GM12878 (cell line): ENCODE measurements around the gene CPNE4. TPM values are rescaled to one million over a fixed set of nuclear protein-coding genes. Genes with fewer than 3 reads are reported as not detected.

Source experiments
- ATAC-seq: fragments of 200-7000 bp; cut with Tn5 transposase; 3 replicates; pipeline ENCODE4 v1.9.1; 2020; ENCODE audit warnings: mild to moderate bottlenecking, moderate library complexity
- BruUV-seq: library from RNA; stranded (reverse); fragments of 400-500 nt; replicated peaks from 2 replicates; lab custom pipeline; 2021; lab: Mats Ljungman, UMichigan
- CTCF ChIA-PET: fragments of 300-600 bp; sonication (Branson Sonifier 250); formaldehyde crosslinking; extraction: SDS; loops from one replicate; lab custom pipeline; 2021; ENCODE audit warnings: inconsistent platforms; lab: Yijun Ruan, JAX
- POLR2A ChIA-PET: fragments of 350-600 bp; formaldehyde crosslinking; extraction: SDS; loops from one replicate; lab custom pipeline; 2021; ENCODE audit warnings: inconsistent platforms; lab: Charles Lee
- RAD21 ChIA-PET: fragments of 300-600 bp; sonication (Branson Sonifier 250); formaldehyde crosslinking; loops from one replicate; lab custom pipeline; 2023; ENCODE audit warnings: antibody characterized with exemption; ENCODE audit not compliant: unreplicated experiment; lab: Charles Lee
- SMC1A ChIA-PET: fragments of 300-600 bp; sonication (Branson Sonifier 250); formaldehyde crosslinking; loops from one replicate; lab custom pipeline; 2023; ENCODE audit not compliant: unreplicated experiment, uncharacterized antibody; lab: Charles Lee
- DNase-seq: peaks from one replicate; pipeline ENCODE4 v3.0.0-alpha.2; 2011; ENCODE audit warnings: low read depth, low spot score
- FAIRE-seq: peaks from 3 replicates; lab custom pipeline; 2011; peaks lifted over from hg19 to GRCh38; lab: Jason Lieb, UNC
- H2AFZ ChIP-seq: 2 replicates; pipeline ENCODE4 v1.6.0; 2011; ENCODE audit warnings: low read depth, low read length, control low read depth; ENCODE audit not compliant: control insufficient read depth
- H3K27ac ChIP-seq: 2 replicates; pipeline ENCODE4 v1.5.1; 2011; ENCODE audit warnings: control low read depth; ENCODE audit not compliant: control insufficient read depth, insufficient read depth
- H3K27me3 ChIP-seq, 2 experiments: replicated peaks in 1 of 2; 2 replicates each; pipeline versions ENCODE4 v1.6.0 to v1.6.1; 2011; ENCODE audit warnings: low read length in 1 of 2; ENCODE audit not compliant: control insufficient read depth in 2 of 2, insufficient read depth in 2 of 2
- H3K36me3 ChIP-seq, 2 experiments: 2 replicates each; pipeline ENCODE4 v1.5.1; 2011; ENCODE audit warnings: low read length in 1 of 2; ENCODE audit not compliant: control insufficient read depth in 2 of 2, insufficient read depth in 2 of 2
- H3K4me1 ChIP-seq: 2 replicates; pipeline ENCODE4 v1.6.1; 2011; ENCODE audit warnings: mild to moderate bottlenecking, low read length, moderate library complexity, mixed read lengths; ENCODE audit not compliant: control insufficient read depth, insufficient read depth
- H3K4me2 ChIP-seq: 2 replicates; pipeline ENCODE4 v1.6.0; 2011; ENCODE audit warnings: control low read depth; ENCODE audit not compliant: control insufficient read depth, insufficient read depth
- H3K4me3 ChIP-seq: fragments of 200-600 bp; sonication (generic); 2 replicates; pipeline ENCODE4 v1.5.1; 2016
- H3K79me2 ChIP-seq: 2 replicates; pipeline ENCODE4 v1.6.0; 2011; ENCODE audit warnings: low read length; ENCODE audit not compliant: control insufficient read depth, insufficient read depth
- H3K9ac ChIP-seq: 2 replicates; pipeline ENCODE4 v1.8.0; 2011; ENCODE audit warnings: low read length, control low read depth, mixed read lengths; ENCODE audit not compliant: control insufficient read depth, insufficient read depth
- H3K9me3 ChIP-seq: replicated peaks from 3 replicates; pipeline ENCODE4 v1.5.1; 2011; ENCODE audit warnings: mild to moderate bottlenecking, low read length; ENCODE audit not compliant: control insufficient read depth, insufficient read depth
- H4K20me1 ChIP-seq: 2 replicates; pipeline ENCODE4 v1.6.0; 2011; ENCODE audit not compliant: control insufficient read depth, insufficient read depth
- HDAC2 ChIP-seq: fragments of 200-600 bp; sonication (generic); IDR thresholded peaks from 2 replicates; pipeline ENCODE4 v1.6.1; 2017
- TBL1XR1 ChIP-seq: IDR thresholded peaks from 2 replicates; pipeline ENCODE4 v1.6.1; 2012; ENCODE audit warnings: low read depth, low read length, improper control_type of control experiment
- WGBS: methylation state at CpG from one replicate; pipeline ENCODE4 v1.1.6; 2016; ENCODE audit warnings: low lambda C conversion rate; ENCODE audit not compliant: insufficient replicate concordance, insufficient coverage; ENCODE audit errors: missing lambda C conversion rate; 5-methylcytosine and 5-hydroxymethylcytosine counted together
- in situ Hi-C: fragments of 300-500 bp; cut with MboI; formaldehyde crosslinking; loops from 9 replicates; pipeline ENCODE4 v1.14.3; 2018; ENCODE audit warnings: mixed read lengths
- intact Hi-C: fragments of 100-400 bp; cut with micrococcal nuclease; formaldehyde crosslinking; loops from one replicate; pipeline ENCODE4 v1.14.2; 2022; ENCODE audit not compliant: unreplicated experiment
- polyA plus RNA-seq, 11 experiments: library from polyadenylated mRNA; depleted of rRNA in 4 of 11; unstranded in 6 of 11; stranded (reverse) in 5 of 11; fragments of >200 nt; fragmentation: Nextera tagmentation in 4 of 11; fragmentation: Illumina TruSeq in 1 of 11; extraction: Ambion mirVana in 4 of 11; extraction: Trizol in 1 of 11; gene quantifications; 1 replicate in 1 of 11; 2 replicates in 10 of 11; pipeline versions ENCODE4 v1.2.1 to v1.2.3, GENCODE V29; 2011 to 2016; ENCODE audit warnings: inconsistent platforms in 2 of 11, missing spikeins in 2 of 11, low read depth in 1 of 11
- total RNA-seq, 4 experiments: library from RNA; depleted of rRNA in 3 of 4; stranded (reverse); fragments of >200 nt in 3 of 4; fragmentation: Illumina TruSeq in 1 of 4; extraction: Trizol in 1 of 4; gene quantifications; 2 replicates each; pipeline versions ENCODE4 v1.2.1 to v1.2.3, GENCODE V29; 2013 to 2021
- TF ChIP-seq, protein P1 (sequence below): IDR thresholded peaks from 2 replicates; pipeline ENCODE4 v1.6.1; 2011; ENCODE audit warnings: borderline replicate concordance, low read depth, mild to moderate bottlenecking, moderate library complexity, mixed read lengths, low read length; ENCODE audit not compliant: insufficient read depth; ENCODE audit errors: extremely low read length
- TF ChIP-seq, protein P2 (sequence below): fragments of 450-650 bp; IDR thresholded peaks from 2 replicates; pipeline ENCODE4 v1.6.1; 2017; ENCODE audit warnings: mild to moderate bottlenecking

Gene CPNE4
- total and polyA plus RNA-seq, 10 of the 15 experiments (the other 5 are each of a cell fraction or from before 2014, with no cell fraction given), result 0.17 to 1.9 (median 0.48) TPM; not detected in 1

DNA sequence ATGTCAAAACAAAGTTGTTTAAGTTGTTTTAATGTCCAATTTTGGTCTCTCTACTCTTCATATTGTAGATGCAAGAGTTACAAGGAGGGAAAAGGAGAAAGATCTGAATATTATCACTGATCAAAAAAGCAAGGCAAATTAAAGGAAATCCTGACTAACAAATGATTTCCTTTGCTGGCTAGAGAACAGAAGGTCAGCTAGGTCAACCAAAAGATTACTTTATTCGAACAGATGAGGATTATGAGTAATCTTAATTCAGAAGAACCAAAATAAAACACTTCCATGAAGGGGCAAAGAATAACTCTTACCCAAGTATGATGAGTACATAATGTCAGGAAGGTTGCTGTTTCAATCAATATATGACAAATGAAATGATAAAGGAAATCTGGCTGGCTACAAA, 33.8 kb downstream of the CPNE4 start (continued):
- TF ChIP-seq, protein P1, sequence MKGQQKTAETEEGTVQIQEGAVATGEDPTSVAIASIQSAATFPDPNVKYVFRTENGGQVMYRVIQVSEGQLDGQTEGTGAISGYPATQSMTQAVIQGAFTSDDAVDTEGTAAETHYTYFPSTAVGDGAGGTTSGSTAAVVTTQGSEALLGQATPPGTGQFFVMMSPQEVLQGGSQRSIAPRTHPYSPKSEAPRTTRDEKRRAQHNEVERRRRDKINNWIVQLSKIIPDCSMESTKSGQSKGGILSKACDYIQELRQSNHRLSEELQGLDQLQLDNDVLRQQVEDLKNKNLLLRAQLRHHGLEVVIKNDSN, result no peak
- TF ChIP-seq, all 136 proteins: peak for 0

DNA sequence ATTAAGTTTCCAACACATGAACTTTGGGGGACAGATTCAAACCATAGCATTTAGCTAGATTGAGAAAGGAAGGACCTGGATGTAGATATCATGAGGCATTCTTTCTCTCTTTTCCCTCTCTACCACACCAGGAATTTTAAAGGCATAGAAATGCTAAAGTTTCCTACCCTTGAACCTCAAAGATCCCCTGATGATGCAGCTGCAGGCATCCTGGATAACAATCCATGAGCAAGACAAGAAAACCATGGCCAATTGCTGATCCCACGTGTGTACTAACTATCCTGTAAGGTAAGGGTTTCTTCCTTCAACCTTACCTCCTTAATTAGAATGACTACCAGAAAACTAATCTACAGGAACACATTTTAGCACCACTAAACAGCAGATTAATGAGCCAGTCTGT, 36.8 kb downstream of the CPNE4 start:
- TF ChIP-seq TBL1XR1 (no peak), HDAC2 (no peak)
- TF ChIP-seq, protein P2, sequence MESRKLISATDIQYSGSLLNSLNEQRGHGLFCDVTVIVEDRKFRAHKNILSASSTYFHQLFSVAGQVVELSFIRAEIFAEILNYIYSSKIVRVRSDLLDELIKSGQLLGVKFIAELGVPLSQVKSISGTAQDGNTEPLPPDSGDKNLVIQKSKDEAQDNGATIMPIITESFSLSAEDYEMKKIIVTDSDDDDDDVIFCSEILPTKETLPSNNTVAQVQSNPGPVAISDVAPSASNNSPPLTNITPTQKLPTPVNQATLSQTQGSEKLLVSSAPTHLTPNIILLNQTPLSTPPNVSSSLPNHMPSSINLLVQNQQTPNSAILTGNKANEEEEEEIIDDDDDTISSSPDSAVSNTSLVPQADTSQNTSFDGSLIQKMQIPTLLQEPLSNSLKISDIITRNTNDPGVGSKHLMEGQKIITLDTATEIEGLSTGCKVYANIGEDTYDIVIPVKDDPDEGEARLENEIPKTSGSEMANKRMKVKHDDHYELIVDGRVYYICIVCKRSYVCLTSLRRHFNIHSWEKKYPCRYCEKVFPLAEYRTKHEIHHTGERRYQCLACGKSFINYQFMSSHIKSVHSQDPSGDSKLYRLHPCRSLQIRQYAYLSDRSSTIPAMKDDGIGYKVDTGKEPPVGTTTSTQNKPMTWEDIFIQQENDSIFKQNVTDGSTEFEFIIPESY, result no peak
- ChIA-PET SMC1A (interaction anchor here (0.6 to 1.0 kb wide), 2 partner anchors 128 to 201 kb away, joined by 3 read pairs; no protein-coding TSS in a partner anchor), CTCF (interaction anchor here (0.7 kb wide), 2 partner anchors 17 to 184 kb away, joined by 3 read pairs; no protein-coding TSS in a partner anchor), POLR2A (no interaction called here), RAD21 (no interaction called here)
- WGBS, result 0% methylated on average over 1 of the region's 1 CpG
- no peaks in the 10 kb centered on the region for H3K9me3 ChIP-seq
- ATAC-seq (no peak), DNase-seq (no peak), FAIRE-seq (no peak)
- intact Hi-C loops, result no loop called here
- in situ Hi-C loops, result no loop called here
- no peak overlapping the region for H3K4me2 ChIP-seq
- H3K27ac ChIP-seq, result no peak overlapping the region
- no peaks in the 10 kb centered on the region for H4K20me1 ChIP-seq
- H3K27me3 ChIP-seq, result no peaks in the 10 kb centered on the region; a peak in 1 of 4 replicates
- no peaks in the 10 kb centered on the region for H3K36me3 ChIP-seq
- BruUV-seq, result no TSS peak
- no peaks in the 10 kb centered on the region for H3K79me2 ChIP-seq
- H3K4me3 ChIP-seq, result no peak overlapping the region
- no peaks in the 10 kb centered on the region for H3K4me1 ChIP-seq
- H2AFZ ChIP-seq, result no peak overlapping the region
- H3K9ac ChIP-seq, result no peak overlapping the region
